HFF-Myc (cell line): ENCODE results near the gene PLXNC1.

ENCODE experiments used
- DNase-seq: peaks from one replicate; pipeline ENCODE4 v3.0.0-alpha.2; 2011; ENCODE audit warnings: low read depth; ENCODE audit errors: extremely low read depth
- H3K4me3 ChIP-seq: replicated peaks from 2 replicates; pipeline ENCODE4 v1.5.1; 2011; ENCODE audit warnings: low read depth, mild to moderate bottlenecking, control low read depth, low read length
- CTCF ChIP-seq: IDR thresholded peaks from 2 replicates; pipeline ENCODE4 v1.5.1; 2012; ENCODE audit warnings: mild to moderate bottlenecking, low read depth, low read length, control low read depth; ENCODE audit errors: missing control alignments

Gene PLXNC1

GRCh38 chr12:94326727-94327126 lies 178.3 kb downstream of the PLXNC1 start:
- no peak overlapping the region for H3K4me3 ChIP-seq
- TF ChIP-seq CTCF = no peak
- peak; percentile 4 for DNase-seq

GRCh38 chr12:94327809-94328208 lies 179.4 kb downstream of the PLXNC1 start:
- TF ChIP-seq CTCF = no peak
- H3K4me3 ChIP-seq = no peak overlapping the region
- no peak for DNase-seq

DNA sequence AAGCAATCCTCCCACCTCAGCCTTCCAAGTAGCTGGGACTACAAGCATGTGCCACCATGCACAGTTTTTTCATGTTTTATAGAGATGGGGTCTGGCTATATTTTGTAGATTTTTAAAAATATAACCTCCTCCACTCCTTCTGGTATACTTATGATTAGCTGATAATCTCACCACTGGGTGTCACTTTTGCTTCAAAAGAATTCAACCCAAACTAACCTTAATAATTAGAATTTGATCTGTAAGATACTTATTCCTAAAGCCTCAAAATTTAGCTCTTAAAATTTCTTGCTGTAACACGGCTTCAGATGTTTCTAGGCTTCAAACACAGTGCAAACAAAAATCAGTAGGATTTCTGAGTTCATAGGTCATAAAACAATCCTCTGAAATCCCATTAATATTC lies 181.0 kb downstream of the PLXNC1 start:
- no peak for TF ChIP-seq CTCF
- no peak for DNase-seq

GRCh38 chr12:94333396-94333795 lies 185.0 kb downstream of the PLXNC1 start:
- no peak for TF ChIP-seq CTCF
- no peak for DNase-seq

More for the DNA sequence above, 181.0 kb downstream of the PLXNC1 start:
- no peak overlapping the region for H3K4me3 ChIP-seq

DNA sequence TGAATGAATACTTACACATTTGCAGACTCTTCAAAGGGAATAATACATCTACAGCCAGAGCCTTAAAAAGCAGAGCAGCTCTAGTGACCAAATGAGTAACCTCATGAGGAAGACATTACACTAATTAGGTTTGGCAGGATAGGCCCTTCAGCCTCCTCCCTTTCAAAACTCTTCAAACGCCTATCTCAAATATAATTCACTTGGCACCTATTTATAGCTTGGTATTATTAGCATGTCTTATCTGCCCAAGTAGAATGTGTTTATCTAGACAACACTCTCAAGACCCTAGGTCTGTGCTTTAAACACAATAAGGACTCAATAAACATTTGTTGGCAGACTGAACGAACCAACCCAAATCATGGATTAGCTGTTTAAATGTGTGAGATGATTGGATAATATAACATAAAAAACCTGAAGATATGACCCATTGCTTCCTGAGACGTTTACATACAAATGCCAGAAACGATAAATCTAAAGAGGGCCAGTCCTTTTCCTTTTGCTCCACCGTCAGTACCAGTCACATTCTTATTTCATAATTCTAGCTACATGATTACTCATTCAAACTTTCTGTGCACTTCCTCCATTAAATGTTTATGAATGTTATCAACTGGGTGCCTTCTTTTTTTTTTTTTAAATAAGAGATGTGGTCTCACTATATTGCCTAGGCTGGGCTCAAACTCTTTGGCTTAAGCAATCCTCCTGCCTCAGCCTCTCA lies 188.0 kb downstream of the PLXNC1 start:
- DNase-seq = no peak
- no peak for TF ChIP-seq CTCF
- H3K4me3 ChIP-seq = no peak overlapping the region

More at GRCh38 chr12:94333396-94333795, 185.0 kb downstream of the PLXNC1 start:
- no peak overlapping the region for H3K4me3 ChIP-seq

DNA sequence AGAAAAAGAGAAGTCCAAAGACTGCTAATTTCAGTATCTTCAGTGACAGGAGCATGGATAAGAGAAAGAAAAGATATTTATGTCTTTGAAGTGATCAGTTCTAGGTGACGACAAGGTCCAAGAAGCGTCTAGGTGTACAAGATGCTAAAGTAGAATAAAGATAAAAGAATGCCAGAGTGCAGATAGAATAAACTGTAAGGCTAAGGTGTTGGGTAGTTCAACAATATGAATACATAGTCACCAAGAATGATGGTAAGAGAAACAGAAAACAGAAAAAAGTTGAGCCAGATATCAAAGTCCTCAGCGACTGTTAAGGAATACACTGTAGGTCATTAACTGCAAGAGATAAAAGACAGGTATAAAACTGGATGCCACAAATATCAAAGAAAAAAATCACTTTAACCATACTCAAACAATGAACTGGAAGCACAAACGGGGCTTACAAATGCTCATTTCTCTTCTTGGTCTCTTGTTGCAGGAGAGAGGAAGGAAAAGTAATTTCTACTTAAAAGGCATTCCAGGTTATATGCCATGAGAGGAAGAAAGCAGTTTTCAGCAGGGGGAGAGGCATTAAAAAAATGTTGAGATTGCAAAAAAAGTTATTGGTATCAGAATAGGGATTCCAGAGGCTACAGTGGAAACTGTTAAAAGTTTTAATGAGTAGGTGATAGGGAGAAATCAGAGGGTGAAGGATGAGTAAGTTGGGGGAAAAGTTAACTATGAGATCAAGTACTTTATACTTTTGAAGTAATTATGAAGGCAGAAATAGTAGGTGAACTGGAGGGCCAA lies 189.8 kb downstream of the PLXNC1 start:
- TF ChIP-seq CTCF = no peak

GRCh38 chr12:94340573-94340972 lies 192.2 kb downstream of the PLXNC1 start:
- TF ChIP-seq CTCF = no peak
- H3K4me3 ChIP-seq = no peak overlapping the region
- DNase-seq = no peak

More for the DNA sequence above, 189.8 kb downstream of the PLXNC1 start:
- H3K4me3 ChIP-seq = no peak overlapping the region
- DNase-seq = no peak
